NCI-H1092 (cell line): Measurements from ENCODE around the gene SLC25A24.
"Not testable (repeated sequence)": the region's sequence is repeated elsewhere in the genome, so short reads cannot be mapped to it uniquely, and the experiment has no call there.

Source experiments
- DNase-seq: peaks from one replicate; lab custom pipeline; 2025; lab: John Stamatoyannopoulos, UW

SLC25A24 gene

DNA sequence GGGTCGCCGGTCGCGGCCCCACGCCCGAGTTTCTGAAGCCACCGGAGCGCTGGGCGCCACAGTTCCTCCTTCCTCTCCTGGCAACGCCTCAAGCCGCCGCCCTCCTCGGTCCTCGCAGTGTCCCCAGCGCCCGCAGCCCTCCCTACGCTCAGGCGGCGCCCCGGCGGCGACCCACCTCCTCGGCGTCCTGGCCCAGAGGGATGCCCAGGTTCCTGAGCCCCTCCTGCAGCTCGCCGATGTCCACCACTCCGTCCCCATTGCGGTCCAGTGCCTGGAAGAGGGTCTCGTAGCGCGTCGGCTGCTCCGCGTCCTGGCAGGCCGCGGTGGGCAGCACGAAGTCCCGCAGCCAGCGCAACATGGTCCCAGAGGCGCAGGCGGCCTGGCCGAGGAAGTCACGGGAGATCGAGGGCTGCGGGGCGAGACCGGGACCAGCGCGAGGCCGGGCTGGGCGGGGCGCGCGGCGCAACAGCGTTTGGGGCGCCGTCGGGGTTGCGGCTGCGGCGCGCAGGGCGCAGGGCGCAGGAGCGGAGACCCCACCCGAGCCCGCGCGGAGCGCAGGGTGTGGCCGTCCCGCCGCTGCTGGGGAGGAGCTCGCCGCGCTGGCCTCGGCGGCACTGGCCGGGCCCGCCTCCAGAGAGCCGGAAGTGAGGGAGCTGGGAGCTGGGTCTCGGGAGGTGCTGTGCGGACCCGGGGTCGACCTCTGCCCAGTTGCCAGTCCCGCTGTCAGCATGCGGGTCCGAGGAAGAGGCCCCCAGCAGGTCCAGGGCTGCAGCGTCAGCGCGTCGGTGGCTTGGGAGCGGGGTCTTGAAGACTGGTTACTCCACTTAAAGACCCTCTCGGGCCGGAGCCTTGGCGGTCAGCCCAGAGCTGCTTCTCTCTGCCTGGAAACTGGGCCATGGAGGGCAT is at the start of gene SLC25A24:
Gene SLC25A24, minus strand, starts transcription at position 563 of the 906 bp plus-strand sequence. Its CDS starts 205 bp downstream, at position 358.
- DNase-seq: peak; percentile 19

DNA sequence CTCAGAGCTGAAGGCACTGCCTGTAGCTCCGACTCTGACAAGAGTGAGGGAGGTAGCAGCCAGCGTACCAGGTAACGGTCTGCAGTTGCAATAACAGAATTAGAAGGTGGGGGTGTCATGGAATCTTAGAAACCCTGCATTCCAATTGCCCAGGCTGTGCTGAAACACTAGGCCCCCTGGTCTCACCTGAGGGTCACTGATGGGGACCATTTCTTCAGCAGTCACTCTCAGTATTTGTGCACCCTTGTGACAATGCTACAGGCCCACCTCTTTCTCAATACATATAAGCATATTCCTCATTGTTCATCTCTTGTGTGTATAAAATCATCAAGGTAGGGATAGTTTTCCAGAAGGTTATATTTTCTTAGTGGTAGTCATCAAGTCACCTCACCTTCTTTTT is 43.8 kb upstream of the SLC25A24 start, which contains the start of gene NBPF4:
Gene NBPF4, minus strand, starts transcription at position 101 of the 400 bp plus-strand sequence. CDS start 315 bp downstream, outside the sequence.
- DNase-seq: not testable (repeated sequence)

DNA sequence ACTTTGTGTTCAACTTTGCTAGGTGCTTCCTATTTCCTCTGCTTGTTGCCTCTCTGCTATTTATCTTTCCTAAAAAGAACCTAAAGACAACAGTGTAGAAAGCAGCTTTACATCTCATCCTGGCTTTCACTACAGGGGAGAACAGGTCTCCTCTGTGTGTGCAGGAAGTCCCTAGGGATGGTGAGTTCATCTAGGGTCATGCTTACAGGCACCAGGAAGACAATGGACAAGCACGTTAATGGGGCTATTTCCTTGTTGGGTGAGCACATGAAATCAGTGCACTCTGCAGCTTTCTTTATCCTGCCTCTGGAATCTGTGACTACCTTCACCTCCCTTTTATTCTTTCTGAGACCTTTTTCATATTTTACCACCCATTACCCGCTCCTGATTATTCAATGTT is 39.3 kb upstream of the SLC25A24 start:
- not testable (repeated sequence) for DNase-seq

DNA sequence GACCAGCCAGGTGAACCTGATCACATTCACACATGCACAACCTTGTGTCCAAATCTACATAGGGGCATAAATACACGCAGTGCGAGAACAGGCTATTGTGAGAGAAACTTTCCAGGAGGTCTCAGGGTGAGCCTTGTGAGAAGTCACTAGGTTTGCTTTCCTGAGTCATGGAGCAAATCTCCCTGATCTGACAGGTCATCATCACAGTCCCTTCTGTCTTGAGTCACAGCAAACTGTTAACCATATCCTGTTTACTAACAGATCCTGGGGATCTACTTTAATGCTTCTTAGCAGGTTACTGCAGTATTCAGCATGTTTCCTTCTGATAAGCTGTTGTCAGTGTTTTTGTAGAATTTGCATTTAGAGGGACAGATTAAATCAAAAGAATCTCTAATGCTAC is 35.2 kb upstream of the SLC25A24 start:
- not testable (repeated sequence) for DNase-seq

DNA sequence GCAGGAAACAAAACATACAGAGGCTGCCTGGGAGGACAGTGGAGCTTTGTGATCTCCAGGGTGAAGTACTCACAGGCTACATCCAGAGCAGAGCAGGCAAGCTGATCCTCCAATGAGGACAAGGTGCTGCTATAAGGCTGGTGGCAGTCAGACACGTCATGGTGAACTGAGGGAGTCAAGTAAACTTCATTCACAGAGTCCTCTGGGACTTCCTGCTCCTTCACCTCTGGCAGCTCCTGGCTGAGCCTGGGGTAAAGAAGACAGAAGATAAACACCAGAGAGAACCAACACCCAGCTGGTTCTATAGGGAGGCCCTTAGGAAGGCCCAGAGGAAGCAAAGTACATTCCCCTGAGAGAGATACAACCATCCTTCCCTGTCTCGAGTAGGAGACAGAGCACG is 32.0 kb upstream of the SLC25A24 start:
- not testable (repeated sequence) for DNase-seq

DNA sequence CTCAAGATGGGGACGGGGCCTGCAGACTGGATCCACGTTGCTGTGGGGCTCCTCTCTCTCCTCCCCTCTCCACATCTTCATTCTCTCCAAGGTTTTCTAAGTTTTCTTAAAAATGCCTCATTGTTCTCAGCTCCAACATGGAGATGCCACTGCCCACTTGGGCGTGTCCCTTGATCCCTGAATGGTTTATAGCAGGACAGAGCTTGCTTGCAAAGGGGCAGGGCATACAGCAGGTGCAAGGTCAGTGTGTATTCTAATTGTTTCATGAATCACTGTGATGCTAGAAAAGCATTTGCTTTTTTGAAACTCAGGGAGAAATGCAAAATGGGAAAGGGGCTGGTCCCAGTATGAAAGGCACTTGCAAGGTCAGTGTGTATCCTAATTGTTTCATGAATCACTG is 29.8 kb upstream of the SLC25A24 start:
- not testable (repeated sequence) for DNase-seq

DNA sequence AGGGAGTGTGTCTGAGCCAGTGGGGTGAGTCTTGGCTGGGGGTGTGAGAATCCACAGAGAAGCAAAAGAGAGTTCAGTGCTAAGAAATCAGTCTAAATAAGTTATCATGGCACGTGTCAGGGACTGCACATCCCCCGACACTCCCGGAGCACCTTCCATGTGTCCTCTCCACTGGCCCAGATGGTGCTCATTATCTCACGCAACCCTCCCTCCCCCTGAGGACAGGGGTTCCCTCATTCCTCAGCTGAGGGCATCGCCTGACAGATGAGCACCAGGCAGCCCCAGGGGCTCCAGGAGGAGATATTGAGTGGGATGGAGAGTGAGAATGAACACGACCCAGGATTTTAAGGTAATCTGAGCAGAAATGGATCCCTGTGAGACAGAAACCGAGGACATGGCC is 27.6 kb upstream of the SLC25A24 start:
- DNase-seq: not testable (repeated sequence)

DNA sequence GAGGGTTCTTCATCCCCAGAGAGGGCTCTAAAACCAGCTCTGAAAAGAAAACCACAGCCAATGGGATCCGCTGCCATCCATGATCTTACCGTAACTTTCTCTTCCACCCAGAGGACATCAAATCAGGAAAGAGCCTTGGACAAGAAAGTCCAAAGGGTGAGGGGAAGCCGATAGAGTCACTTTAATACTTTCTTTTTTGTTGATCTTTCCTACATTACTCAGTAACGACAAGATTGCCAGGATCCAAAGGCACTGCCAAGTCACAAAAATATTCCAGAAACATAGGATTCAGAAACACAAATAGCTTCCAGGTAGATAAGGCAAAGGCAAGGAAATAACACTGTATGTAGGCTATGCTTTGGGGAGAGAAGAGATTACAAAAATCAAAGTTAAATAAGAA is 26.7 kb upstream of the SLC25A24 start:
- DNase-seq: not testable (repeated sequence)

DNA sequence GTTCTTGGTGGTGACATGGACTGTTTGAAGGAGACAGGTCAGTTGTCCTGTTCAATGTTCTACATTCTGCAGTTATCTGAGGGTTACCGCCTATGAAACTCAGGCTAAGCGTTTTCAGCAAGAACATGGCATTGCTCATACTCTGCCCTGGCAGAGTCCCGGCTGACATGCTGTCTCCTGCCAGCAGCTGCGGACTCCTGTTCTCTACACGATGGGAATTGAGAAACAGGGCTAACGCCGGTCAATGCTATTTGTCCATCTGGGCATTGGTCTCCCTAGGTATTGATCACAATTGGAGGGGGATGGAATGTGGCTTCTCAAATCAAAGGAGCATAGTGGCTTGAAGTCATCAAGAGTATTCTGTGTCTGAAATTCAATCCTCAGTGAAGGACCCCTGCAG is 23.1 kb upstream of the SLC25A24 start:
- DNase-seq: not testable (repeated sequence)

DNA sequence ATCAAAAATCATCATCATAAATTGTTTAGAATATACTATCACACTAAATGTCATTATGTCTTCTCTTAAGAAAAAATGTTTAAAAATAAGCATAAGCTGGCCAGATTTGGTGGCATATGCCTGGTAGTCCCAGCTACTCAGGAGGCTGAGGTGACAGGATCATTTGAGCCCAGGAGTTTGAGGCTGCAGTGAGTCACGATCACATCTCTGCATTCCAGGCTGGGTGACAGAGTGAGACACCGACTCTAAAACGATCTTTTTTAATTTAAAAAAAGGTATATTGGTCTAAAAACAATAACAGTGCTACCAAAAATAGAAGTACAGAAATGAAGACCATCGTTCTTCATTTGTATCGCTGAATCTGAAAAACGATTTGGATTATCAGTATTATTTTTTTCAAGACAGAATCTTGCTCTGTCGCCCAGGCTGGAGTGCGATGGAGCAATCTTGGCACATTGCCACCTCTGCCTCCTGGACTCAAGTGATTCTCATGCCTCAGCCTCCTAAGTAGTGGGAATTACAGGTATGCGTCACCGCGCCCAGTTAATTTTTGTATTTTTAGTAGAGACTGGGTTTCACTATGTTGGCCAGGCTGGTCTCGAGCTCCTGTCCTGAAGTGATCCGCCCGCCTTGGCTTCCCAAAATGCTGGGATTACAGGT is 17.5 kb upstream of the SLC25A24 start:
- not testable (repeated sequence) for DNase-seq

DNA sequence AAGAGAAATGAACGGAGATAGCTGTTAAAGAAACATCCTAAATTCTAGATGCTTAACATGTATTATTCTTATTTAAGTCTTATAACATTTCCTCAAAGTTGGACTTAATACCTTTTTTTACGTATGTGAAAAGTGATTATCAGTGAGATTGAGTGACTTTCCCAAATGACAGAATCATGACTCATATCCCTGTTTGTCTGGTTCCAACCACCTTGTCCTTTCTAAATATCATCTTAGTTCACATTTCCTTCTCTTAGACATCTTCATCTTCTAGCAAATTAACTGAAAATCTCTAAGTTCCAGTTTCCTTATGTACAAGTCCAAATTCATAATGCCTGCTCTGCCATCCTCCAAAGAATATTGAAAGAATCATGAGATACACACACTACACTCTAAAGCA is 16.9 kb upstream of the SLC25A24 start:
- DNase-seq: not testable (repeated sequence)

DNA sequence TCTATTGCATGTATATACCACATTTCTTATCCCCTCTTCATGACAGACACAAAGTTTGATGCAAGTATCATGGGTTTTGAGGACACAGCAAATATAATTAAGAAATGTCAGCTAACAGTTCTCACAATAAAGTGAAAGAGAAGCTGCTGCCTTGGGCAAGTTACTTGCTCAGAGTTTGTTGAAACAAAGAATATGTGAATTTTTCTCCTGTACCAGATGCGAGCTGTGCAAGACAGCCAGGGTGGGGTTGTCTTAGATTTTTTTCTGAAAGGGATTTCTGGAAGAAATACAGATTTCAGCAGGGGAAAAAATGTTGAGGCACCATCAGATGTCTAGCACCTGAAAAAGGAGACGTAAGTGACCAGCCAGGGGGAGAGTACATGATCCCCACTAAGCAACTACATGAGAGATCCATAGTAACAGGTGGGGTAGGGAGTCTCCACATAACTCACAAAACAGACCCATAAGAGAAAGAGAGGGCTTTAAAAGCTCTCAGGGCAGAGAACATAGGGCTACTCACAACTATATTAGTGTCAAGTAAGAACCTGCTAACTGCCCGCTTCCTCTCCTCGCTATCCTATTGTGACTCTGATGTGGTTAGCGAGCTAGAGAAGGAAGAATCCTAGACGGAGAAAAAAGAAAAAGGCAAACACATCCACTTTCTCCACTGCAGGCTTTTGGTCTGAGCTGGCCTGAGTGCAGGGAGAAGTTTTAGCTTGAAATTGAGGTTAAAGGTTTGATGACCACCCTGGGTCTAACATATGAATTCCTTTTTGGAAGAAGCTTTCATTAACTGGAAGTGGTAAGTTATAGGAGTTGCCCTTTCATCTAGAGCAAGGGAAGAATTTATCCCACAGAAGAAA is 16.1 kb upstream of the SLC25A24 start:
- not testable (repeated sequence) for DNase-seq

DNA sequence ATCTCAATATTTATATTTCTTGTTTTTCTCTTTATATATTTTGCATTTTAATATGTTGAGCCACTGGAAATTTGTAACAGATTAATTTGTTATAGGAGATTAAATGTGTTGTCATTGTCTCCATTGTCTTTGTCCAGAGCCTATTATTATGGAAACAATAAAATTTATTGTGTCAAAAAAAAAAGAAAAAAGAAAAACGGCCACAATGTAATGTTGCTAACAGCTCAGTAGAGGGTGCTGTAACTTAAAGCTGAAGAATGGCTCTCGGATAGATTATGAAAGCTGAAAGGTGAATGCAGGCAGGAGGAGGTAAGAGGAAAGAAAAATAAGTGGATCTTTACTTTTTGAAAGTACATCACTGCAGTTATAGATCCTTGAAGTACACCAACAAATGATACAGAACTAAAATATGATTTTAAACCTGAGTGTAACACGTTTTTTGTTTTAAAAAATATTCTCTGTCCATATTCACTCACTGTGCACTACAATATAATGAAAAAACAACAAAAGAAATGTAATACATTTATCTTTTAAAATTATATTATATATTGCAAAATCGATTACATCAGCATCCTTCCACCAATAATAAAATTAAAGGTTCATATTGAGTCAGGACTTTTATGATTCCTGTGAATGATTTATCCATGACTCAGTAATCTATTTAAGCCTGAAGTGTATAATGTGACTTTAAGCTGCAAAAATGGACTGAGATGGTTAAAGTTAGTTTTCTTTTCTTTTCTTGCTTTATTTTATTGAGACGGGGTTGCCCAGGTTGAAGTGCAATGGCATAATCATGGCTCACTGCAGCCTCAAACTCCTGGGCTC is 14.7 kb upstream of the SLC25A24 start:
- DNase-seq: not testable (repeated sequence)

DNA sequence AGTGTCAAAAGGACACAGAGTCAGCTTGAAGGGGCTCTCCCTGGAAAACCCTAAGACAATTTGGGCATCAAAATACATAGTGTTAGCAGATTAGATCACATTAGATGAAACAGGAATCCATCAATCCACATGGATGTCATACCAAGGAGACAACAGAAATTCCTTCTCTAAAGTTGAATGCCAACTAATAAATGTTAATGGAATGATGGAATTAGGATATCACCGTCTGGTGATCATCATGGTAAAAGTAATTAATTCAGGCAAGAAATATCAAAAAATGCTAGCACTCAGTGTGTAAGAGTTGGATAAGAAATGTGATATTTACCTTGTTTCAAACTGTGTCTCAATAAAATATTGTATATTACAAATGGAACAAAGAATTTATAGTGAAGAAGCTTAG is 10.9 kb upstream of the SLC25A24 start:
- DNase-seq: no peak

DNA sequence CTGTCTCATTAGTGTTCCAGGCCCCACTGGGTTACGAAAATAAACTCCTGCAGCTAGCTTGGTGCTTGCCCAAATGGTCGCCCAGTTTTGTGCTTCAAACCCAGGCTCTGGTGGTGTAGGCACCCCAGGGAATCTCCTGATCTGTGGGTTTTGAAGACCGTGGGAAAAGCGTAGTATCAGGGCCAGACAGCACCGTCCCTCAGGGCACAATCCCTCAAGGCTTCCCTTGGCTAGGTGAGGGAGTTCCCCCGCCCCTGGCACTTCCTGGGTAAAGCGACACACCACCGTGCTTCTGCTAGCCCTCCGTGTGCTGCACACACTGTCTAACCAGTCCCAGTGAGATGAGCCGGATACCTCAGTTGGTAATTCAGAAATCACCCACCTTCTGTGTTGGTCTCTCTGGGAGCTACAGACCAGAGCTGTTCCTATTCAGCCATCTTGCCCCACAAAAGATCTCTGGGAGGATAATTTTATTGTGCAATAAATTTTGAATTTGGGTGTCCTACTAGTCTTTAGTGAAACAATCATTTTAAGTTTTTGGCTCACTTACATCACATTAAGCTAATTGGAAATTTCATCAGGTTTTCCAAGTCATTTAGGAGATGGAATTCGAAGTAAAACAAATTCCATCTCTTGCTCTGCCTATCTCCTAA is 9.4 kb upstream of the SLC25A24 start:
- no peak for DNase-seq

DNA sequence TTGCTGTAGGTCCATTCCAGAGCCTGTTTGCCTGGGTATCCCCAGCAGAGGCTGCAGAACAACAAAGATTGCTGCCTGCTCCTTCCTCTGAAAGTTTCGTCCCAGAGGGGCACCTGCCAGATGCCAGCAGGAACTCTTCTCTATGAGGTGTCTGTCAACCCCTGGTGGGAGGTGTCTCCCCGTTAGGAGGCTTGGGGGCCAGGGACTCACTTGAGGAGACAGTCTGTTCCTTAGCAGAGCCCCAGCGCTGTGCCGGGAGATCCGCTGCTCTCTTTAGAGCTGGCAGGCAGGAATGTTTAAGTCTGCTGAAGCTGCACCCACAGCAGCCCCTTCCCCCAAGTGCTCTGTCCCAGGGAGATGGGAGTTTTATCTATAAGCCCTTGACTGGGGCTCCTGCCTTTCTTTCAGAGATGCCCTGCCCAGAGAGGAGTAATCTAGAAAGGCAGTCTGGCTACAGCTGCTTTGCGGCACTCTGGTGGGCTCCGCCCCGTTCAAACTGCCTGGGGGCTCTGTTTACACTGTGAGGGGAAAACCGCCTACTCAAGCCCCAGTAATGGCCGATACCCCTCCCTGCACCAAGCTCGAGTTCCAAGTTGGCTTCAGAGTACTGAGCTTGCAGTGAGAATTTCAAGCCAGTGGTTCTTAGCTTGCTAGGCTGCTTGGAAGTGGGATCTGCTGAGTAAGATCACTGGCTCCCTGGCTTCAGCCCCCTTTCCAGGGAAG is 8.7 kb upstream of the SLC25A24 start:
- DNase-seq: no peak

DNA sequence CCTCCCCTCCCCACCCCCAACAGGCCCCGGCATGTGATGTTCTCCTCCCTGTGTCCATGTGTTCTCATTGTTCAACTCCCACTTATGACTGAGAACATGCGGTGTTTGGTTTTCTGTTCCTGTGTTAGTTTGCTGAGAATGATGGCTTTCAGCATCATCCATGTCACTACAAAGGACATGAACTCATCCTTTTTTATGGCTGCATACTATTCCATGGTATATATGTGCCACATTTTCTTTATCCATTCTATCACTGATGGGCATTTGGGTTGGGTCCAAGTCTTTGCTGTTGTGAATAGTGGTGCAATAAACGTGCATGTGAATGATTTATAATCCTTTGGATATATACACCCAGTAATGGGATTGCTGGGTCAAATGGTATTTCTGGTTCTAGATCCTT is 3.4 kb upstream of the SLC25A24 start:
- not testable (repeated sequence) for DNase-seq

DNA sequence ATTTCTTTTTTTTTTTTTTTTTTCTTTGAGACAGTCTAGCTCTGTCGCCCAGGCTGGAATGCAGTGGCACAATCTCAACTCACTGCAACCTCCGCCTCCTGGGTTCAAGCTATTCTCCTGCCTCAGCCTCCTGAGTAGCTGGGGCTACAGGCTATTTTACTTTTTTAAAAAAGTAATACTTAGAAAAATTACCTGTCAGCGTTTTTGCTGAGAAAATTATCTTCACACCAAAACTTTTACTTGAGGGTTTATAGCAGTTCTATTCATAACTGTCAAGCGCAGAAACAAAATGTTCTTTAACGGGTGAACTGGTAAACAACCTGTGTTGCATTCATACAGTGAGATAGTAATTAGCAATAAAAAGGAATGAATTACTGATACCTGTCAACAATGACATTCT is 1.5 kb upstream of the SLC25A24 start:
- no peak for DNase-seq

DNA sequence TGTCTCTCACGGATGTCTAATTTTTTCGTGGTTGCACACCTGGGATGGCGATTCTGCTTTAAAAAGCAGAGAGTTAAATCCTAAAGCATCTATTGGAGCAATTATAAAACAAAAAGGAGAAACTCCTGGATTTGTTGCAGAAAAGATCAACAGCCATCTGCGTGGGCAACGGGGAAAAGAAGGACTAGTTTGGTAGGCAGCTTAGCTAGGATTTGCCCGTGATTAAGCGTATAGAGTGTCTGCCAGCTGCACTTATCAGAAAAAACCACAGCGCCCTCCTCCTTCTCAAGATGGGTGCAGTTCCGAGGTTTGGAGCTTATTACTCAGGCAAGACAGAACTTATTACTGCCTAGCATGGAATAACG is 526 bp upstream of the SLC25A24 start:
- DNase-seq: peak; percentile 38

DNA sequence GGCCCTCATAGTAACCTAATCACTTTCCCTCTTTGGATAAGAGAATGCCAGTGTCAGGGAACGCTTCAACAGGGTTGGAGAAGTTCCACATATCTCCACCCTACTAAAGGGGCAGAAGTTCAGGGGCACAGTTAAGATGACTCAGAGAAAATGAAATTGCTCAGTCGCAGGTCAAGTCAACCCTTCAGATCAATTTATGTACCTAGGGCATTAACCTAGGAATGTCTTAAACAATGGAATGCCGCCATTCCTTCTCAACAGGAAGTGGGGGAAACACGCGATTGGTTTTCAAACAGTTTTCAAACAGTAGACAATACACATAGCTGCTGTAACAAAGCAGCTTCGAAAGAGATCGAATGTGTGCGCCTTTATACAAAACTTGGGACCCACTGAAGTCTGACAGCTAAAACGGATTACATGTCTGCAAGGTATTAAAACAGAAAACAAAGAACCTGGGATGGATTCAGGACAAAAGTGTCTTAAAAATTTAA is 897 bp downstream of the SLC25A24 start:
- DNase-seq: no peak
